Measurements from ENCODE around the gene C1orf116. TPM values are rescaled to one million over a fixed set of nuclear protein-coding genes. Genes with fewer than 3 reads are reported as not detected.

Gene C1orf116
- total RNA-seq, 1 donor = not detected

GRCh38 chr1:207060596-207060995, 28.0 kb upstream of the C1orf116 start:
- Histone ChIP-seq H3K4me3 (ENCODE audit: insufficient read depth, low read length) (no peak overlapping the region), H3K27me3 (ENCODE audit: insufficient read depth, low read length) (no peaks in the 10 kb centered on the region), H4K20me1 (ENCODE audit: insufficient read depth, low read length) (no peaks in the 10 kb centered on the region), H3K9me3 (ENCODE audit: low read depth, low read length) (no peaks in the 10 kb centered on the region), H3K79me2 (ENCODE audit: insufficient read depth, low read length) (no peaks in the 10 kb centered on the region), H2AFZ (ENCODE audit: low read length) (no peak overlapping the region), H3K27ac (ENCODE audit: low read depth, low read length) (no peak overlapping the region), H3K4me1 (ENCODE audit: insufficient read depth, low read length) (no peaks in the 10 kb centered on the region), H3K36me3 (ENCODE audit: insufficient read depth, low read length) (no peaks in the 10 kb centered on the region), H3K4me2 (ENCODE audit: insufficient read depth, low read length) (no peak overlapping the region)
- TF ChIP-seq CTCF (IDR thresholded peaks at IDR 0.05; ENCODE audit: extremely low read depth, low read depth, low read length) = no peak
- DNase-seq (ENCODE audit: insufficient read length, low spot score, missing footprints) = no peak

GRCh38 chr1:207059881-207060280, 27.3 kb upstream of the C1orf116 start:
- H3K27ac ChIP-seq (ENCODE audit: low read depth, low read length) = no peak overlapping the region
- H3K79me2 ChIP-seq (ENCODE audit: insufficient read depth, low read length) = no peaks in the 10 kb centered on the region
- no peak overlapping the region for H3K4me3 ChIP-seq (ENCODE audit: insufficient read depth, low read length)
- H3K27me3 ChIP-seq (ENCODE audit: insufficient read depth, low read length) = no peaks in the 10 kb centered on the region
- no peak overlapping the region for H3K4me2 ChIP-seq (ENCODE audit: insufficient read depth, low read length)
- H4K20me1 ChIP-seq (ENCODE audit: insufficient read depth, low read length) = no peaks in the 10 kb centered on the region
- H2AFZ ChIP-seq (ENCODE audit: low read length) = no peak overlapping the region
- H3K36me3 ChIP-seq (ENCODE audit: insufficient read depth, low read length) = no peaks in the 10 kb centered on the region
- H3K4me1 ChIP-seq (ENCODE audit: insufficient read depth, low read length) = no peaks in the 10 kb centered on the region
- TF ChIP-seq CTCF (IDR thresholded peaks at IDR 0.05; ENCODE audit: extremely low read depth, low read depth, low read length) = no peak
- H3K9me3 ChIP-seq (ENCODE audit: low read depth, low read length) = no peaks in the 10 kb centered on the region
- no peak for DNase-seq (ENCODE audit: insufficient read length, low spot score, missing footprints)

GRCh38 chr1:207058878-207059867, 26.6 kb upstream of the C1orf116 start:
- no peak overlapping the region for H3K27ac ChIP-seq (ENCODE audit: low read depth, low read length)
- no peak overlapping the region for H2AFZ ChIP-seq (ENCODE audit: low read length)
- H3K4me3 ChIP-seq (ENCODE audit: insufficient read depth, low read length) = no peak overlapping the region
- H3K9me3 ChIP-seq (ENCODE audit: low read depth, low read length) = no peaks in the 10 kb centered on the region
- H3K4me1 ChIP-seq (ENCODE audit: insufficient read depth, low read length) = no peaks in the 10 kb centered on the region
- DNase-seq (ENCODE audit: insufficient read length, low spot score, missing footprints) = no peak
- H3K79me2 ChIP-seq (ENCODE audit: insufficient read depth, low read length) = no peaks in the 10 kb centered on the region
- no peak for TF ChIP-seq CTCF (IDR thresholded peaks at IDR 0.05; ENCODE audit: extremely low read depth, low read depth, low read length)
- no peaks in the 10 kb centered on the region for H3K36me3 ChIP-seq (ENCODE audit: insufficient read depth, low read length)
- no peaks in the 10 kb centered on the region for H3K27me3 ChIP-seq (ENCODE audit: insufficient read depth, low read length)
- H4K20me1 ChIP-seq (ENCODE audit: insufficient read depth, low read length) = no peaks in the 10 kb centered on the region
- no peak overlapping the region for H3K4me2 ChIP-seq (ENCODE audit: insufficient read depth, low read length)

GRCh38 chr1:207058252-207058651, 25.7 kb upstream of the C1orf116 start:
- DNase-seq (ENCODE audit: insufficient read length, low spot score, missing footprints) = no peak

More at GRCh38 chr1:207058252-207058651, 25.7 kb upstream of the C1orf116 start:
- no peak overlapping the region for H3K4me3 ChIP-seq (ENCODE audit: insufficient read depth, low read length)
- no peaks in the 10 kb centered on the region for H3K27me3 ChIP-seq (ENCODE audit: insufficient read depth, low read length)
- H3K4me1 ChIP-seq (ENCODE audit: insufficient read depth, low read length) = peaks cover 4% of the 10 kb centered on the region
- no peaks in the 10 kb centered on the region for H3K79me2 ChIP-seq (ENCODE audit: insufficient read depth, low read length)
- no peak overlapping the region for H2AFZ ChIP-seq (ENCODE audit: low read length)
- no peaks in the 10 kb centered on the region for H3K9me3 ChIP-seq (ENCODE audit: low read depth, low read length)
- H3K4me2 ChIP-seq (ENCODE audit: insufficient read depth, low read length) = no peak overlapping the region
- no peak for TF ChIP-seq CTCF (IDR thresholded peaks at IDR 0.05; ENCODE audit: extremely low read depth, low read depth, low read length)
- H3K36me3 ChIP-seq (ENCODE audit: insufficient read depth, low read length) = no peaks in the 10 kb centered on the region
- H3K27ac ChIP-seq (ENCODE audit: low read depth, low read length) = no peak overlapping the region
- H4K20me1 ChIP-seq (ENCODE audit: insufficient read depth, low read length) = no peaks in the 10 kb centered on the region
